T-helper 2 cell treated with Interferon-gamma antibody and Interleukin-4, amounts not matched to agents 100 ng/mL and 5 ng/mL, for 36 hours (primary cell): ENCODE data around the gene RAE1. TPM values are rescaled to one million over a fixed set of nuclear protein-coding genes. Genes with fewer than 3 reads are reported as not detected.
"Not testable (repeated sequence)": the region's sequence is repeated elsewhere in the genome, so short reads cannot be mapped to it uniquely, and the experiment has no call there.

ENCODE experiments used
- intact Hi-C: fragments of 100-400 bp; cut with micrococcal nuclease; formaldehyde crosslinking; loops from one replicate; pipeline ENCODE4 v1.15.1; 2023
- total RNA-seq: library from RNA; stranded (reverse); gene quantifications from 2 replicates; pipeline ENCODE4 v1.2.3, GENCODE V29; 2022

Gene RAE1
- total RNA-seq, 1 donor from 2014 or later, result 42.3 TPM

DNA sequence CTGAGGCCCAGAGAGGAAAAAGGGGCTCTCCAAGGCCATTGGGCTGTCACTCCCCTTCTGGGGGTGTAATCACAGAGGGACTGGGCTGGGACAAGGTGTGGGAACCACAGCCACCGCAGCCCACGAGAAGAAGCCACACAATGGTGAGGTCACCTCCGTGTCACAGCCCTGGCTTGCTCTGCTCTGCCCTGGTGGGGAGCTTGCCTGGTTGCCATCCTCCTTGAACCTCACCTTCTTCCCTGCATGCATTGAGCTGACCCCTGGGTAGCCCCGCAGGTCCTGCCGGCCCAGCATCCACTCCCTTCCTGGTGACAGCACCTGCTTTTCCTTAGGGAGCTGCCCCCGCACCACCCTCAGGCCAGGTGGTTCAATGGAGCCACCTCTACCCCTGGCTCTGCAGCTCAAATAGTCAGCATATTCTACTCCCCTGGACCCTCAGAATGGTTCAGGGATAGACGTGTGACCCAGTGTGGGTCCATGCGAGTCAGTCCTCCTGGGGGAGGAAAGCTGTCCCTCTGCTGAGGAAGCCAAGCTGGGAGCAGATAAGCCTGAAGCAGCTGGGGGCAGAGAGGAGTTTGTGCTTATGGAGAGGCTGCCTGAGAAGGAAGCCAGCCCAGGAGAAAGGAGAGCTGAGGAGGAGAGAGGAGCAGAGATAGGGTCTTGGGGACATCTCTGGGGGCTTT lies 61.4 kb downstream of the RAE1 start:
- intact Hi-C loops, result no loop called here

DNA sequence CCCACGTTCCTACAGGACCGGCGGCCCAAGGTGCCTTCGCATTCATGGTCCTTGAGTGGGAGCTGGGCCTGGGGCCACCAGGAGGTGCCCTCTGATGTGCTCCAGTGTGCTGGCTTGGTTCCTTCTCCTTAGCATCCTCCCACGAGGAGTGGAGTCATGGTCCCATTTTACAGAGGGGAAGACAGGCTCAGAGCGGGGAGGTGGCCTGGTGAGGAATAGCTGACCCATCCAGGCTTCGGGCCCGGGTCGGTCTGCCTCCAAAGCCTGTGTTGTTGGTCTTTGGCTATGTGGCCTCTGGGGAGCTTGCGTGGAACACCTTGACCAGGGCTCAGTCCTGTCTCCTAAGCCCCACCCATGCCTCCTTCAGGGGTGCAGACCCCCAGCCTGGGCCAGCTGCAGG lies 62.9 kb downstream of the RAE1 start:
- intact Hi-C loops, result no loop called here

DNA sequence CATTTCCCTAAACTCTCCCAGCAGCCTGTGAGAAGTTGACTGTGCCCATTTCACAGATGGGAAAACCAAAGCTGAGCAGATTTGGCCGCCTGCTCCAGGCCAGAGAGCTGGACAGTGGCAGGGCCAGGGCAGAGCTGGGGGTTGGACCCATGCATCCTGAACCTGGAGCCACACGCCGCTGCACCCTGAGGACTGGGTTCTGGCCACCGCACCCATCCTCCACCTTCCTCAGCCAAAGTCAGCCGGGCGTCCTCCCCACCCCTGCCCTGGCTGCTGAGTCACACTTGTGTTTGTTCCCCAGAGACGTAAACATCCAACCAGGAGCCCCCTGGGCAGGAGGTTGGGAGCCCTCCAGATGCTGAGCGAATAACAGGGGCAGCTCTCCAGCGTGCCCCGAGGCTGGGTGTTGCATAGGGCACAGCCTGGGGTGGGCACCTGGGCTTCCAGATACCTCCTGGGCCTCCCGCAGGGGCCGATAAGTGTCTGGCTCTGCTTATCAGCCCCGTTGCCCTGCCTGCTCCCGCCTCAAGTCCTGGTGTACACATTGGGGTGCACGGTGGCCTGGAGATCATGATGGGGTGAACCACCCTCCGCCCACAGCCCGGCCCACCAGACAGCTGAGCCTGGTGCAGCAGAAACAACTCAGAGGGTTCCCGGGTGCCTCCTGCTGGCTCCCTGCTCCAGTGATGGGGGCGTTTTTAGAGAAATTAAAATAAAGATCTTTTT lies 64.0 kb downstream of the RAE1 start:
- intact Hi-C loops, result no loop called here

DNA sequence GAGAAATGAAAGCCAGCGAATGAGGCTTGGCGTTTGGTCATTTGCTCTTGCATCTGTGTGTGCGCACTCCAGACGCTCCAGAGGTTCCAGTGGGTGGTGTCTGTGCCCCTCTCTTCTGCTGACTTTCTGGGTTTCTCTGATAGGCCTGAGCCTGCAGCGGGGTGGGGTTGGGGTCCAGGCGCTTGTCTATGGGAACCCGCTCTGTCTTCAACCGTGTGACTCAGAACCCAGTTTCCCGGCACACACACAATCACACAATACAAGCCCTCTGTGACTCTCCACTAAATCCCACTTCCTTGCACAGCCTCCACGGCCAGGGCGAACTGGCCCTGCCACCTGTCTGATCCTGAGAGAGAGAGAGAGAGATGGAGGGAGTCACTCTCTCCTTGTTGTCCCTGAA lies 64.7 kb downstream of the RAE1 start:
- intact Hi-C loops, result no loop called here

DNA sequence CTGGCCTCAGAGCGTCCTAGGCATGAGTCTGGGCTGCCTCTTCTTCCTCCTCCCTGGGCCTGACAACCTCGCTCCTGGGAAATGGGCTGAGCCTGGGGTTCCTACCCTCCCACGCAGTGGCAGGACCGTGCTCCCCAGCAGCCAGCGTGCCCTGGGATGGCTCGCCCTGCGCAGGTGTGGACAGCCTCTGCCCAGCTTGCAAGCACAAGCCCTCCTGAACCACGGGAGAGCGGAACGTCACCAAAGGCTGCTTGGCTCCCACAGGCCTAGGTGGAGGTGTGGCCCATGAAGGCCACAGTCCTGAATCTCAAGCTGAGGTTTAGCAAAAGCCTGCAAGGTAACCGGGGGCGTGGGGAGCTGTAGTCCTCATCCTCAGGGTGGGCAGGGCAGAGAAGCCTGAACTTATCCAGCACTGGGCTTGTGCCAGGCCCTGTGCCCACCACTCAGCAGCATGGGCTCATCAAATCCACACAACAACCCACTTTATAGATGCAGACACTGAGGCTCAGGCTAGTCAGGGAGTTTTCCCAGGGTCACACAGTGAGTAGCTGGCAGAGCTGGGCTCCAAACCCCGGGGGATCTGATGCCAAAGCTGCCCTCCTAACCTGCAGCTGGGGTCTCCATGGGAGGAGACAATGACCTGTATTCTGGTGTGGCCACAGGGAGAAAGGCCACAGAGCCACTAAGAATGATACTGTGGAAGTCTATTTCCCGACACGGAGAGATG lies 65.4 kb downstream of the RAE1 start:
- intact Hi-C loops, result no loop called here

DNA sequence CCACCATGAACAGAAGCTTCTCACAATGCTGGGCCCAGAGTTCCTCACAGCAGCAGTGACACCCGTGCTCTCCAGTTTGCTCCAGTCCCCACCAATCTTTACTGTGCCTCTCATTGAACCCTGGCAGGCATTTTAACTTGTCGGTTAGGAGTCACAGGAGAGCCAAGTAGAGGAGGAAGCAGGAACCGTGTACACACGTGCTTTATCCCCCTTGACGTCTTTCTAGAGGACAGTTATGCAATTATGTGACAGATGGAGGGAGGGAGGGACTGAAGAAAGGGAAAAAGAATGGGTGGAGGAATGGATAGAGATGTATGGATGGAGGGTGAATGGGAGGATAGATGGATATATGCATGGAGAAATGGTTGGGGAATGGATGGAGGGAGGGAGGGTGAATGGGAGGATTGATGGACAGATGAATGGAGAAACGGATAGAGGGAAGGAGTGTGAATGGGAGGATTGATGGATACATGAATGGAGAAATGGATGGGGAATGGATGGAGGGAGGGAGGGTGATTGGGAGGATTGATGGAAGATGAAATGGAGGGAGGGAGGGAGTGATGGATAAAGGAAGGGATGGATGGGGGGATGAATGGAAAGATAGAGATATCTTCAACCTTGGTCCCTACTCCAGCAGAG lies 66.1 kb downstream of the RAE1 start:
- intact Hi-C loops, result no loop called here

DNA sequence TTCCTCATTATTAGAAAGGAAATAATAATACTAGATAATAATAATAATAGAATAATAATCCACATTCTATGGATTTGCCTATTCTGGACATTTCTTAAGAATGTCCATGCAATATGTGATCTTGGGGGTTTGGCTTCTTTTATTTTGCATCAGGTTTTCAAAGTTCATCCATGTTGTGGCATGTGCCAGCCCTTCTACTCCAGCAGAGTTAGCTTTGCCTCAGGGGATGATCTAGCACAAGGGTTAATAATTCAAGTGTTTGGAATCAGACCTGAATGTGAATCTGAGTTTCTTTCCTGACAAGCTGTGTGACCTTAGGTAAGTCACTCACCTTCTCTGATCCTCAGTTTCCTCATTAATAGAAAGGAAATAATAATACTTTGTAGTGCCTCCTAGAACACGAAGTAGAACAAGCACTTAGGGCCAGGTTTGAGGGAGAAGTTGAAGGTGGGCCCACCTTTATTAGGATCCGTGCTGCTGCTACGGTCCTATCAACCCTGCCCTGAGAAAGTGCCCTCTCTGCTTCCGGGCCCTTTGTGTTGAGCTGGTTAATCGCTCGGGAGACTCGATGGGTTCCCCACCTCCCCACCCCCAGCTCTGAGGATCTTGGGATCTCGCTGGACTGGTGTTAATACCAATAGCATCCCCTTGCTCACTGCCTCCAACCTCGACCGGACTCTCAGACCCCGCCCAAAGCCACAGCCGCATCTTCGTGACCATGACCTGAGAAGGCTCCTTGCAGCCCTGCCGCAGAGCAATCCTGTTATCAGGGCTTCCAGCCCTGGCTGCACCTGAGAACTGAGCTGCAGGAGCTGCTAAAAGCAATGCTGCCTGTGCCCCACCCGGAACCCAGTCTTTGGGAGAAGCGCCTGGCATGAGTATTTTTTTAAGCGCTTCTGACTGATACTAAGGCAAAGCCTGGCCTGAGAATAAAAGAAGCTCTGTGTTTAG lies 67.0 kb downstream of the RAE1 start:
- intact Hi-C loops, result no loop called here

DNA sequence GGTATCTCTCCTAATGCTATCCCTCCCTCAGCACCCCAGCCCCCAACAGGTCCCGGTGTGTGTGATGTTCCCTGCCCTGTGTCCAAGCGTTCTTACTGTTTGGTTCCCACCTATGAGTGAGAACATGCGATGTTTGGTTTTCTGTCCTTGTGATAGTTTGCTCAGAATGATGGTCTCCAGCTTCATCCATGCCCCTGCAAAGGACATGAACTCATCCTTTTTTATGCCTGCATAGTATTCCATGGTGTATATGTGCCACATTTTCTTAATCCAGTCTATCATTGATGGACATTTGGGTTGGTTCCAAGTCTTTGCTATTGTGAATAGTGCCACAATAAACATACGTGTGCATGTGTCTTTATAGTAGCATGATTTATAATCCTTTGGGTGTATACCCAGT lies 68.4 kb downstream of the RAE1 start:
- intact Hi-C loops, result not testable (repeated sequence)

DNA sequence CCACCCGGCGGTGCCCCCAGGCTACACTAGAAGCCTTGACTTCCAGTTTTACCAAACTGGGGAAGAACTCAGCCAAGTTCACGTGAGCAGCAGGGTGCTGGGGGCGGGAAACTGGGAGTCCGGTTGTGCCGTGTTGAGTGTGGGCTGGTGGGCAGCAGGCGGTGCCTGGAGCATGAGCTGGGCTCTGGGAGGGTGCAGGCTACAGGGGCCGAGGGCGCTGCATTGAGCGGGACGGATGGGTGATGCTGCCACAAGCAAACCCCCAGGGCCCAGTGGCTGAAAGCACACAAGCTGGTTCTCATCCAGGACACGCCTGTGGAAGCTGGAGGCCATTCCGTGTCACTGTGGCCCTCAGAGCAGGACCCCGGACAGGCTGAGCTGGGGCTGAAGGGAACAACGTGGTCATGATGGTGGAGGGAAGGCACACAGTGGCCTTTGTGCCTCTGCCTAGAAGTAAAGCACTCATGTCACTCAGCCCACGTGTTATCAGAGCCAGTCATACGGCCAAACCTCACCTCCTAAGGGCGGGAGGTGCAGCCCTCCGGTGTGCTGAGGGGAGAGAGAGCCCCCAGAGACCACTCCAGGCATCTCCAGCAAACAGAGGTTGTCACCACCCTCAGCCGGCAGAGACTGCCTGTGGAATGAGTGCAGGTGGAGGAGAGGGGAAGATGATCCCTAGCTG lies 69.7 kb downstream of the RAE1 start:
- intact Hi-C loops, result no loop called here

DNA sequence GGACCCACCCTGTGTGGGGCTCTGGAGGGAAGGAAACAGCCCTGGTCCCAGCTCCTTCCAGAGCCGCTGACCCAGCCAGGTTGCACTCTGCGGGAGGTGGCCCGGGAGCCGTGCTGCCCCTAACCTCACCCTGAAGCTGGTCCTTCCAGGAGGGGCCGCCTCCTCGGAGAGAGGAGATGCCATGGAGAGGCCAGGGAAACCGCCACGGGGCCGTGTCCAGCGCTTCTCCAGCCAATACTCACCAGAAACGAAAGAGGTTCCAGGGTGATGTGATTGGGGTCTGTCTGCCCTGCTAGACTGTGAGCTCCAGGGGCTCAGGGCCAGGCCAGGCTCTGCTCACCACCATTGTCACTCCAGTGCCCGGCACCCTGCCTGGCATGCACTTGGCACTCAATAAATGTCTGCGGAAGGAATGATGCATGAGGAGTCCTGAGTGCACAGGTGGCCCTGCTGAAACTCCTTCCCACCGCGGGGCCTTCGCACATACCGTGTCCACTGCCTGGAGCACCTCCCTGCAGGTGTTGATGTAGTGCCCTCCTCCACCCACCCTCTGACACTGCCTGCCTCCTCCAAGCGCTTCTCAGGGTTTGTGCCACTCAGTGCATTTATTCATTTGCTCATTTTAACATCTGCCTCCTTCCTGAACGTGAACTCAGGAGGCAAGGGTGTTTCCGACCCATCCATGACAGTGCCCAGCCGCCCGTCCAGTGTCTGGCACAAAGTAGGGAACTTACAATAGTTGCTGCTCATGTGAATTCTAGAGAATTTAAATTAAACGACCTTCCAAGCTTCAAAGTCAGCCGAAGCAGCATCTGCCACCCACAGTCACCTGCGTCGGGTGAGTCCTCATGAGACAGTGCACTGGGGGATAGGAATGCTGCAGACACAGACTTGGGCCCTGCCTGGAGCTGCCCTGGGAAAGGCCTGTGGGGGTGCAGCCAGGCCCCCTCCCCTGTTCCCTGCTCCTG lies 70.5 kb downstream of the RAE1 start:
- intact Hi-C loops, result no loop called here

DNA sequence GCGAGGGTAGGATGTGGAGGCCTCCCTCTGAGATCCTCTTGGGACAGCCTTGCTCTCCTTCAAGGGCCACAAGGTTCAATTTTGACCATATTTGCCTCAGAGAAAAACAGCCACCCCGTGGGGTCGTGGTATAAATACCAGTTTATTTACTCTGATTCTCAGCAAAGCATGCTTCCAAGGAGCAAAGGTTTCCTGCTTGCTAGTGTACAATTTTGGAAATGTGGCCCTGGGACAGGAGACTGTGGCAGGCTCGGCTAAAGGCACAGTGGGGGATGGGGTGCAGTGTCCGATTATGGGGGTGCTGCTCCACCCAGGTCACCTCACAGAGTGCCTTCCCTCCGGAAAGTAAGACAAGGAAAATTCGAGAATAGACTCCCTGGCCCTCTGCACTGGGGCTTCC lies 71.2 kb downstream of the RAE1 start:
- intact Hi-C loops, result no loop called here

DNA sequence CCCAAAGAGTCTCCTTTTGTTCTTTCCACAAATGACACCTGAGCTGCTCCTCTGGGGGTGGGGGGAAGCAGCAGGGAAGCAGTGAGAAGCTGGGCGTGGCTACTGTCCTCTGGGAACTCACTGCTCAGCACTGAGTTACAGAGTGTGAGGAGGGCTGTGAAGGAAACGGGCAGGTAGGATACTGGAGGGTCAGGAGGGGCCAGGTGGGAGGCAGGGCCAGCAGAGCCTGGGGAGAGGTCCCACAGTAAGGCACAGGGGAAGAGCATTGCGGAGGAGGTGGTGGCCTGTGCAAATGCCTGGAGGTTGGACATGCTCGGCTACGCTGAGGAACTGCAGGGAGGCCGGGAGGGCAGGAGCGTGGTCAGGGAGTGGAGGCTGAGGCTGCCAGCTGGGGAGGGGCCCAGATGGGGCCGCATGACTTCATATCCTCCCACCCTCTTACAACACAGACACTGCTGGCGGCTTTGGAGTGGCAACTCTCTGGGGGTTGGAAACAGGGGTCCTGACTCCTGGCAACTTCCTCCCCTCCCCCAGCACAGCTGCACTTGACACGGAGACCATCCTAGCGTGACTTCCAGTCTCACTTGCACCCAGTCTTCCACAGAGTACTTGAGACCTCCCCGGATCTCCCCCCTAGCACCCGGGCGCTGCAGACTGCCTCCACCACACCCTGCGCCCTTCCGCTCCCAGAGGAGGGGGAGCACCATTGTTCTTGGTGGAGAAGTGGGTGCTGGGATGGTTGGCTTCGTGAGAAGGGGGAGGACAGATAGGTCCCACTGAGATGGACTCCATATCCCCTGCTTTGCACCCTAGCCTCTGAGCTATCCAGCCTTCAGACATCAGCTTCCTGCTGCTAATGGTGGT lies 74.3 kb downstream of the RAE1 start:
- intact Hi-C loops, result no loop called here

DNA sequence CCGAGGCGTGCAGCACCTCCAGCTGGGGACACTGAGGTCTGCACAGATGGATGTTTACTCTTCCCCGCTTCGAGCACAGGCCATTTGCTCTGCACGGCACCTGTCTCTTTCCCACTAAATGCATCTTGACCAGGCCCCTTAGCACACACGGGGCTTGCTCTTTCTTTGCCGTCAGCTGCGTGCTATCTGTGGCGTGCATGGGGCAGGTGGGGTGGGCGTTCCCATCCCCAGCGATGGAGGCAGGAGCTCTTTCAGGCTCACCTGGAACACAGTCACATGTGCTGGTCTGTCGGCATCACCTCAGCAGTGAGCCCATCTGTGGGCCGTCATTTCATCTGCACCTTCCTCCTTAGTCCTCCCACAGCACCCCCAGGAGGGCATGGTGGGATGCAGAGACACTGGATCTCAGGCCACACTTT lies 75.2 kb downstream of the RAE1 start:
- intact Hi-C loops, result no loop called here

DNA sequence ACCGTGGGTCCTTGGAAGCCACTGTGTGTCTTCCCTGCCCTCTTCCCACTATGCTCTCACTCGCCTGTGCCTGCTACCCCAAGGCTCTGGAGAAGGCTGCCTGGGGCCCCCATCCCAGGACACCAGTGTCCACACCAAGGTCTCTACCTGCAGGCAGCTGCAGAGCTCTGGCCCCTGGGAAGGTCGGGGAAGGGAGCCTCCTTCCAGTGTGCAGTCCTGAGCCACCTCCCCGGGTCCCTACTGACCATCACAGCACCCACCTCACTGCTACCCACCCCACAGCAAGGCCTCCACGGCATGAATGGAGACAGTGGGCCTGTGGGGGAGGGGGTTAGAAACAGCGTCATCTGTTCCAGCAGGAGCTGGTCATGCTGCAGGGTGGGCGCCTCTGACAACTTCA lies 75.8 kb downstream of the RAE1 start:
- intact Hi-C loops, result no loop called here

DNA sequence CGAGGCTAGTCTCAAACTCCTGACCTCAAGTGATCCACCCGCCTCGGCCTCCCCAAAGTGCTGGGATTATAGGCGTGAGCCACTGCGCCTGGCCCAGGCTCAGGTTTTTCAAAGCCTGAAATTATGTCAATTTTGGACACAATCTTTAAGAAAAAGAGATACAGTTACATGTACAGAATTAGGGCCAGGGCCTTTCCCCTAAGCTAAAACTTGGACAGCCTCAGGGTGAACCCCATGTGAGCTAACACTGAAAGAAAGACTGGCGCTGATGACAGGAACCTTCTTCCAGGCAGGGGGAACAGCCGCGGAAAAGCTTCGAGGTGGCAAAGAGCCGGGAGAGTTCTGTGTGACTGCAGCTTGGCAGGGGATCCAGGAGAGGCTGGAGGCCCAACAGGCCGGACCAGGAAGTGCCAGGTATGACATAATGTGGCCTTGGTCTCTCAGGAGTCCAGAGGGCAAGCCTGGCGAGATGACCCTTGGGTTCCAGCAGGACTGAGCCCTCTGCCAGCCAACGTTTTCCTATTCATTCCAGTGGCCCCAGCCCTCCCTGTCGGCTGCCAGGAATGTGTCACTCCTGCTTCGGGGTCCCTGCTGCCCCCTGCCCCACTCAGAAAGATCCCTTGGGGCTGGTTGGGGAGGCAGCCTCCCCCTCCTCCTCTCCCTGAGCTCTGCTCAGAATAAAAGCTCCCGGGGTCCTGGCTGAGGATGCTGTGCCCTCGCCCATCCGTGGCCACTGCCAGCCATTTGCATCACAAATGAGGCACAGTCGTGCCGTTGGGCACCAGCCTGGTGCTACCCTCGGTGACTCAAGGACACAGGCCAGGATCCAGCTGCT lies 77.5 kb downstream of the RAE1 start:
- intact Hi-C loops, result no loop called here
